ENCODE results near the gene TNNT3.
"Not testable (repeated sequence)": the region's sequence is repeated elsewhere in the genome, so short reads cannot be mapped to it uniquely, and the experiment has no call there.

TNNT3 gene

DNA sequence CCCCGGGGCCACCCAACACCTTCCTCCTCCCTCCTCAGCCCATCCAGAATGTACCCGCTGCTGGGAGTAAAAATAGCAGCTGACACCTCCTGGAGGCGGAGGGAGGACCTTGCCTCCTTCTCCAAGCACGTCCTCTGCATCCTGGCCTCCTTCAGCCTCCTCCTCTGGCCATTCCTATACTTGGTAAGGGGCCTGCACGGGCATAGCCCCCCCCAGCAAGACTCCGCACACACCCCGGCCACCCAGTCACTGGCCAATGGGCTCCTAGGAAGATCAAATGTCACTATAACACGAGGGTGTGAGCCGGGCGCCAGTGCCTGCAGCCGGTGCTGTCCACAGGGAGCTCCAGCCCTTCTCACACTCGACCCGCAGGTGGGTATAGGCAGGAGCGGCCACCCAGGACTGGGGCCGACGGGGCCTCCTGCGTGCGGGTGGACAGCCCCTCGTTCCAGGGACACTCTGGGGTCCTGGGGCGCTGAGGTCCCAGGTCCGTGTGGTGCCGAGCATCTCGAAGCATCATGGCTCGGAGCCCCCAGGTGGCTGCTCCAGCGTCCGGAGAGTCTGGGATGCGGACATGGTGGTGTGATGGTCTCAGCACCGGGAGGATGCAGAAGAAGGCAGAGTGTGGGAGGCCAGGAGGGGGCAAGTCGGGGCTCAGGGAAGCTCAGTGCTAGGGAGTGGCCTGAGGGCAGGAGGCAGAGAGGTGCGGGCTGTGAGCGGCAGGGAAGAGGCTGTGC is at the start of gene TNNT3:
TNNT3 (plus strand) TSS at position 313 of the 737 bp plus-strand sequence. CDS start 3,172 bp downstream, outside the sequence.
- DNase-seq (ENCODE audit: low spot score) = no peak

- DNase-seq (ENCODE audit: low spot score) = no peak
Measured at GRCh38 chr11:1870326-1870696, 49.2 kb upstream of the TNNT3 start.

GRCh38 chr11:1870721-1871466 is 48.6 kb upstream of the TNNT3 start:
- DNase-seq (ENCODE audit: low spot score) = no peak

- DNase-seq (ENCODE audit: low spot score) = no peak
Measured at GRCh38 chr11:1871531-1871930, 48.0 kb upstream of the TNNT3 start.

DNA sequence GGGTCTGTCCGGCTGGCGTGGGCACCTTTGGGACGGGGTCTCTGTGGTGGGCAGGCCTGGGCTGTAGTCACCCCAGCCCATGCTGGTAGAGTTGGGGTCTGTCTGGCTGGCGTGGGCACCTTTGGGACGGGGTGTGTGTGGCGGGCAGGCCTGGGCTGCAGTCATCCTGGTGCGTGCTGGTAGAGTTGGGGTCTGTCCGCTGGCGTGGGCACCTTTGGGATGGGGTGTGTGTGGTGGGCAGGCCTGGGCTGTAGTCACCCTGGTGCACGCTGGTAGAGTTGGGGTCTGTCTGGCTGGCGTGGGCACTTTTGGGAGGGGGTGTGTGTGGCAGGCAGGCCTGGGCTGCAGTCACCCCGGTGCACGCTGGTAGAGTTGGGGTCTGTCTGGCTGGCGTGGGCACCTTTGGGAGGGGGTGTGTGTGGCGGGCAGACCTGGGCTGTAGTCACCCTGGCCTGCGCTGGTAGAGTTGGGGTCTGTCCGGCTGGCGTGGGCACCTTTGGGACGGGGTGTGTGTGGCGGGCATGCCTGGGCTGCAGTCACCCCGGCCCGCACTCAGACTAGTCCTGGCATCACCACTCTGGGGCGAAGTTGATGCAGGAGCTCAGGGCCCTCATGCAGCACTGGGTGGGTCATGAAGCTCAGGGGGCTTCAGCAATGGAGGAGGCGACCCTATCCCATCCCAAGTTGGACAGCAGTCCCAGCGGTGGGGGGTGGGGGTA is 47.1 kb upstream of the TNNT3 start:
- DNase-seq (ENCODE audit: low spot score) = no peak

- DNase-seq (ENCODE audit: low spot score) = no peak
Measured at GRCh38 chr11:1873048-1873812, 46.3 kb upstream of the TNNT3 start.

- not testable (repeated sequence) for DNase-seq (ENCODE audit: low spot score)
Measured at GRCh38 chr11:1873813-1874150, 45.7 kb upstream of the TNNT3 start.

DNA sequence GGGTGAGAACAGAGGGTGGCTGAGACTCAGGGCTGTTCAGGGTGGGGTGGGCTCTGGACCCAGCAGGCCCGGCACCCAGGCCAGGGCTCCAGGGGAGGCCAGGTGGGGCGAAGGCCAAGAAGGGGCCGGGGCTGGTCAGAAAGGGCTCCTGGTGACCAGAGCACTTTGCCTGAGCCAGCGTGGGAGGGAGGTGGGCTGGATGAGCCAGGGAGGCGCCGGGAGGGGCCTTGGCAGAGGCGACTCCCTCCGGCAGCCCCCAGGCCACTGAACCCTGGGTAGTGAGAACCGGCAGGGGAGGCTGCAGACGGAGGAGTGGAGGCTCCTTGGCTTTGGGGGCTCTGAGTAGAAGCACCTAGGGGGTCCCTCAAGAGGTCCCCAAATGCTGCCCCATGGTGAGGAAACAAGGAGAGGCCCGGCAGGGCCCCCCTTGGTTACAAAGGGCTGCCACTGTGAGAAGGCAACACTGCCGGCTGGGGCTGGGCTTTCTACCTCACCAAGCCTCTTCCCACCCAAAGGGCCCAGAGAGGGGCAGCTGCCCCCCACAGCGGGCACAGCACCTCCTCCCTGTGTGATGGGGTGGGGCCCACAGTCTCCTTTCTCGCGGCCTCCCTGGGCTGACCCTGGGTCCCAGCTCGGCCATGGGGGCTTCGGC is 44.9 kb upstream of the TNNT3 start:
- not testable (repeated sequence) for DNase-seq (ENCODE audit: low spot score)

GRCh38 chr11:1875093-1875850 is 44.2 kb upstream of the TNNT3 start:
- DNase-seq (ENCODE audit: low spot score) = no peak

DNA sequence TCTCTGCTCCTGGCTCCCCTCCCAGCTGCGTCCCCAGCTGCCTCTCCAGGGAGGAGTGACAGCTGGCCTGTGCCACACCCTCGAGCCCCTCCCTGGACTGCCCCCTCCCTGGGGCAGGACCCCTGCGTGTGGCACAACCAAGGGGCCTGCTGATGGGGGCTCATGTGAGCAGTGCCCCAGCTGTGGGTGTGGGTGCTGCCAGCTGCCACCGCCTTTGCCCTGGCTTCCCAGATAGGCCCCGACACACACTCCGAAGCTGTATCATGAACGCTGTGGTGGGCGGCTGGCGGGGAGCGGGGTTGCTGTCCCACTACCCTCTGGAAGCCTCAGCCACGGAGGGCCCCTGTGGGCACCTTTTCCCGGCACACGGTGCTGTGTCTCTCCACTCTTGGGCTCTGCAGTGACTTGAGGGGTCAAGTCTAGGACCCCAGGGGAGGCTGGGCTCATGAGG is 43.6 kb upstream of the TNNT3 start:
- not testable (repeated sequence) for DNase-seq (ENCODE audit: low spot score)

- DNase-seq (ENCODE audit: low spot score) = no peak
Measured at GRCh38 chr11:1876361-1877063, 43.0 kb upstream of the TNNT3 start.

DNA sequence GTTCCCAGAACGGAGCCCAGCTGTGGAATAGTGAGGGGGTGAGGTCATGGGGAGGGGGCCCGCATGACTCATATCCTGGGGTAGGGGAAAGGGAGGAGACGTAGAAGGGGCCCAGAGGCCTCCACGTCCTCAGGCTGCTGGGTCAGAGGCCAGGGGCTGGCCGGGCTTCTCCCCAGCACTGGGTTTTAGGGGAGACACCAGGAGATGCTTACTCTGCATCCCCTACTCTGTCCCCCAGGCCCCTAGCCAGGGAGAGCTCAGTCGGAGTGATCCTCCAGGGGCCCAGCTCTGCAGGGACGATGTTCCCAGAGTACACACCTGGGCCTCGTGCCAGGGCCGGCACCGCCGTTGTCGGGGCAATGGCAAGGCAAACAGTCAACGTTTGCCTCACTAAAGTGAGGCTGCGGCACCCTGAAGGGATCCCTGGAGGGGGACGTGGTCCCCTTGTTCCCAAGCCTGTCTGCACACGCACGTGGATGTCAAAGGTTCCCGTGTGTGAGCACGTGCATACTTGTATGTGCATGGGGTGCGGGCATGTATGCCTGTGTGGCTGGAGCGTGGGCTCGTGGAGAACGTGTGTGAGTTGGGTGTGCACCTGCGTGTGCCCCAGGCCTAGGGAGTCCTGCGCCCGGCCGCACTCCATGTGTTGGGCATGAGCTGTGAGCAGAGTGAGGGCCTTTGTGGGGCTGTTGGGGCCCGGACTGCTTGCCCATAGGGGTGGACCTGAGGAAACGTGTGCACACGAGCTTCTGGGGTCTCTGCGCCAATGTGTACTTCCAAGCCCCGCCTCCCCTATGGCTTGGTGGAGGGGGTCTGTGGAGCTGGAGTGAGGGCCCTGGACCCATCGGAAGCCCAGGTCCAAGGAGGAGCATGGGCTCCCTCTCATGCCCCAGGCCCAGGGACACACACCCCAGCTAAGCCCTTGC is 42.0 kb upstream of the TNNT3 start:
- no peak for DNase-seq (ENCODE audit: low spot score)

GRCh38 chr11:1878137-1879031 is 41.1 kb upstream of the TNNT3 start:
- no peak for DNase-seq (ENCODE audit: low spot score)

DNA sequence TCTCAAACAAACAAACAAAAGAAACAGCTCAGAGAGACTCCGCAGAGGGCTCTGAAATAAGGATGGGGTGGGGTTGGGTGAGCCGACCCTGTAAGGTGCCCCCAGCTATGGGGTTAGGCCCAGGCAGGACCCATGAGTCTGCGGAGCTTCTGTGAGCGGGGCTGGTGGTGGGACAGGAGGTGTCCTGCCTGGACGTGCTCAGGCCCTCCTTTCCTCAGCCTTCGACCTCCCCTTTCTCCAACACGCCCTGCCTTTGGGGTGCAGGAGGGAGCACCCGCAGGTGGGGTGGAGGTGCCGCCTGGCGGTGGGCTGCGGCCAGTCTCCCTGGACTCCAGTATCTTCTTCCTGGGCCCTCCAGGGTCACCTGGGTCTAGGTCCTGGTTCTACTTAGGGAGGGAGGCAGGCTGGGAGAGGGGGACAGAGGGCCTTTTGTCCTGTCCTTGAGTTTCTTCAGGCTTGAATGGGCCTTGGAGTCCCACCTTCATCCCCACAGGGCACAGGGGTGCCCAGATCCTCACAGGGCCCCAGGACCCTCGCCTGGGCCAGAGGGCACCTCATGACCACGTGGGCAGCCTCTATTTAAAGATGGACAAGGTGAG is 40.1 kb upstream of the TNNT3 start:
- DNase-seq (ENCODE audit: low spot score) = no peak

DNA sequence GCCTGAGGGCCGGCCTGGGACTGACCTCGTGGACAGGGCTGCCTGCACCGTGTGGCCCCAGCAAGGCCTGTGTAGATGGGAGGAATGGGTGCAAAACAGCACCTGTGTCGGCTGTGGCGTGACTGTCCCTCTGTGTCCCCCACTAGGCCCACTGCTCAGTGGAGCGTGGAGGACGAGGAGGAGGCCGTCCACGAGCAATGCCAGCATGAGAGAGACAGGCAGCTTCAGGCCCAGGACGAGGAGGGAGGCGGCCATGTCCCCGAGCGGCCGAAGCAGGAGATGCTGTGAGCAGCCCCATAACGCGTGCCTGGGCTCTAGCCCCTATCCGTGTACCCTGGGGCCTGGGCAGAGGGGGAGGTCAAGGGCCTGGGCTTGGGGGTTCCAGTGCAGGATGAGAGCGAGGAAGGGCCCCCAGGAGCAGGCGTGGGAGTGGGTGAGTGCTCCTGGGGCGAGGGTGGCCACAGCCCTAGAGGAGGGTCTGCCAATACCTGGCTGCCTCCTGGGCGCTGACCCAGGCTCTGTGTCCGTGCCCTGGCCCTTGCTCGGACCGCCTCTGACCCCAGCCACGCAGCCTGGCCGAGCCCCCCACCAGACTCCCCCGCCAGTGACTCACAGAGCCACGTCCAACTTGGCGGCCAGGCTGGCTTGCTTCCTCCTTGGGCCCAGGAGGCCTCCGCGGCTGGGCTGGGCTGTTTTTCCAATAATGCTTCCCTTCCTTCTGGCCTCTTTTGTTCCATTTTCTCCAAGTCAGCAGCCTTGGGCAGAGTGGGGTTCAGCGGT is 39.4 kb upstream of the TNNT3 start:
- no peak for DNase-seq (ENCODE audit: low spot score)

DNA sequence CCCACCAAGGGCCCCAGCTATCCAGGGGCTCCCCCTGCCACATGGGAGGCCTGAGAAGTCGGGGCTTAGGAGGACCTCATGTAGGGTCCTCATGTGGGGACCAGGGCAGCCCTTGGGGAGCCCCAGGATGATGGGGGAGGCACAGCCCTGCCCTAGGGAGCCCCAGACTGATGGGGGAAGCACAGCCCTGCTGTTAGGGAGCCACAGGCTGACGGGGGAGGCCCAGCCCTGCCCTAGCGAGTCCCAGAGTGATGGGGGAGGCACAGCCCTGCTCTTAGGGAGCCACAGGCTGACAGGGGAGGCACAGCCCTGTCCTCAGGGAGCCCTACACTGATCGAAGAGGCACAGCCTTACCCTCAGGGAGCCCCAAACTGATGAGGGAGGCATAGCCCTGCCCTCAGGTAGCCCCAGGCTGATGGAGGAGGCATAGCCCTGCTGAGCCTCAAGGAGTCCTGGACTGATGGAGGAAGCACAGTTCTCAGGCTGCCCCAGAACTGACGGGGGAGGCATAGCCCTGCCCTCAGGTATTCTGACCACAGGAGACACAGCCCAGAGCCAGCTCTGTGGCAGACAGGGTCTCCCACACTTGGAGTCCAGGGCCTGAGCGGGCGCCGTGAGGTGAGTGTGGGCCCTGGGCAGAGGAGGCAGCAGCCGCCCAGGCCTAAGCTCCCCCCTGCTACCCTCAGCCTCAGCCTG is 38.6 kb upstream of the TNNT3 start:
- DNase-seq (ENCODE audit: low spot score) = no peak

All from pons (tissue), 1 donor.